Fibroblast of villous mesenchyme (primary cell): ENCODE measurements around the gene ZNF749. TPM values are rescaled to one million over a fixed set of nuclear protein-coding genes. Genes with fewer than 3 reads are reported as not detected.

Experiments
- DNase-seq: peaks from one replicate; pipeline ENCODE4 v3.0.0-alpha.2; 2010; ENCODE audit warnings: low read depth
- H3K4me3 ChIP-seq: 2 replicates; pipeline ENCODE4 v1.5.1; 2011; ENCODE audit warnings: low read depth, mild to moderate bottlenecking, low read length
- CTCF ChIP-seq: IDR thresholded peaks from 2 replicates; pipeline ENCODE4 v1.5.1; 2012; ENCODE audit warnings: low read depth, mild to moderate bottlenecking, low read length; ENCODE audit not compliant: insufficient read depth
- total RNA-seq: library from RNA; depleted of rRNA; stranded (reverse); fragments of >200 nt; gene quantifications from 2 replicates; pipeline ENCODE4 v1.2.3, GENCODE V29; 2012

ZNF749 gene
- total RNA-seq, 1 donor = 10.8 TPM

- no peak for DNase-seq
- TF ChIP-seq CTCF = no peak
- no peak overlapping the region for H3K4me3 ChIP-seq
These were observed 31.2 kb upstream of the ZNF749 start for GRCh38 chr19:57403737-57404563.

- DNase-seq = peak; percentile 56
- H3K4me3 ChIP-seq = no peak overlapping the region
- peak; percentile 79 for TF ChIP-seq CTCF
These were observed 28.5 kb upstream of the ZNF749 start for GRCh38 chr19:57406516-57407123.

- peak; percentile 93 for DNase-seq
- TF ChIP-seq CTCF = no peak
These were observed 24.1 kb upstream of the ZNF749 start, which contains the start of gene ZNF17 for GRCh38 chr19:57410877-57411671. TSS of gene ZNF17 (plus strand) at chr19:57411161. CDS start at chr19:57413616, 2,455 bp downstream.

GRCh38 chr19:57419439-57419838 lies 15.7 kb upstream of the ZNF749 start:
- no peak for TF ChIP-seq CTCF
- no peak overlapping the region for H3K4me3 ChIP-seq
- DNase-seq = no peak

More at GRCh38 chr19:57410877-57411671, 24.1 kb upstream of the ZNF749 start, which contains the start of gene ZNF17:
- peak within 1 kb of the TSS; percentile 98 for H3K4me3 ChIP-seq

GRCh38 chr19:57421037-57421436 lies 14.1 kb upstream of the ZNF749 start:
- no peak overlapping the region for H3K4me3 ChIP-seq
- DNase-seq = no peak
- TF ChIP-seq CTCF = no peak

GRCh38 chr19:57434386-57435061 lies 601 bp upstream of the ZNF749 start:
- TF ChIP-seq CTCF = no peak
- no peak for DNase-seq
- H3K4me3 ChIP-seq = peak overlapping the region; percentile 78
